ENCODE measurements around the gene PHIP. TPM values are rescaled to one million over a fixed set of nuclear protein-coding genes. Genes with fewer than 3 reads are reported as not detected.

The PHIP gene
- total and polyA plus RNA-seq, 2 experiments from 2014 or later: 48.0 to 65.4 TPM

DNA sequence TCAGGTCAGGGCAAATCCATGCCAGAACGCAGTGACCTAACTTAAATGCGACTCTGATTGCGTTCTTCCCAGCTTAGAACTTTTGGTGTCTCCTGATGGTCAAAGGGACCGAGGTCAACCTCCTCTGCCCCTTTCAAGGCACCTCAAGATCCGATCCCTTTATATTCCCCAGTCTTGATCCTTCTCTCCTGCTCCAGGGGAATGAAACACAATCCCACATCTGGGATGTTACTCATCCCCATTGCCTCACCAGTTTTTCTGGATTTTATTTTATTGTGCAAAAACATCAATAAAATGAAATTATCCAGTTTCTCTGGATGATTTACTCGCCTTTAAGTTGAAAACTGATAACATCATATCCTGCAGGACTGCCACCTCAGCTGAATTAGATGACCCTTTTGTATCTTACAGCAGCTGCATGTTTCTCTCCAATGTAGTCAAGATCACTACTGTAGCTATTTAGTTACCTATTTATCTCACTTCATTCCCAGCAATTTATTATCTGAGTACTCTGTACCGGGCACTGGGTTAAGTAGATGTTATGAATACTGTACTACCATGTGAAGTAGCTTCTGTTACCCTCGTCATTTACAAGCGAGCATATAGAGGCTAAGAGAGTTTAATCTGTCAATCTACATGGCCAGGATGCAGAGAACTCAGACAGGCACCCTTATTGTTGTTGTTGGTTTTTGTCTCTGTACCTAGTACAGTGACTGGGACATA, 166.7 kb downstream of the PHIP start:
- Mint-ChIP-seq H3K36me3 (ENCODE audit: low read depth) (no peaks in the 10 kb centered on the region), H3K4me1 (peaks cover 12% of the 10 kb centered on the region), H3K27me3 (ENCODE audit: insufficient read depth, low read depth, poor library complexity) (peaks cover 4% of the 10 kb centered on the region), H3K4me3 (peak overlapping the region; percentile 72), H3K27ac (no peak overlapping the region), H3K9me3 (peaks cover under 1% of the 10 kb centered on the region; the same call in 1 of the 3 replicates)
- peak; percentile 13; the same call in 2 of the 3 replicates for ATAC-seq
- no peaks in the 10 kb centered on the region for H4K20me1 ChIP-seq (replicated peaks; ENCODE audit: insufficient read depth)
- H3K79me2 ChIP-seq (replicated peaks; ENCODE audit: insufficient read depth): no peaks in the 10 kb centered on the region
- 0 out of 2 replicates have a peak, but pooled peaks cover 4% of the 10 kb centered on the region for H3F3A ChIP-seq (replicated peaks; ENCODE audit: low read depth)
- TF ChIP-seq, protein P1, sequence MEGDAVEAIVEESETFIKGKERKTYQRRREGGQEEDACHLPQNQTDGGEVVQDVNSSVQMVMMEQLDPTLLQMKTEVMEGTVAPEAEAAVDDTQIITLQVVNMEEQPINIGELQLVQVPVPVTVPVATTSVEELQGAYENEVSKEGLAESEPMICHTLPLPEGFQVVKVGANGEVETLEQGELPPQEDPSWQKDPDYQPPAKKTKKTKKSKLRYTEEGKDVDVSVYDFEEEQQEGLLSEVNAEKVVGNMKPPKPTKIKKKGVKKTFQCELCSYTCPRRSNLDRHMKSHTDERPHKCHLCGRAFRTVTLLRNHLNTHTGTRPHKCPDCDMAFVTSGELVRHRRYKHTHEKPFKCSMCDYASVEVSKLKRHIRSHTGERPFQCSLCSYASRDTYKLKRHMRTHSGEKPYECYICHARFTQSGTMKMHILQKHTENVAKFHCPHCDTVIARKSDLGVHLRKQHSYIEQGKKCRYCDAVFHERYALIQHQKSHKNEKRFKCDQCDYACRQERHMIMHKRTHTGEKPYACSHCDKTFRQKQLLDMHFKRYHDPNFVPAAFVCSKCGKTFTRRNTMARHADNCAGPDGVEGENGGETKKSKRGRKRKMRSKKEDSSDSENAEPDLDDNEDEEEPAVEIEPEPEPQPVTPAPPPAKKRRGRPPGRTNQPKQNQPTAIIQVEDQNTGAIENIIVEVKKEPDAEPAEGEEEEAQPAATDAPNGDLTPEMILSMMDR (conservative IDR thresholded peaks at IDR 0.05; ENCODE audit: low read depth in 2 of 2): no peak
- no peak for TF ChIP-seq STAT1 (IDR thresholded peaks at IDR 0.05; ENCODE audit: unreplicated experiment)
- TF ChIP-seq, protein P2, sequence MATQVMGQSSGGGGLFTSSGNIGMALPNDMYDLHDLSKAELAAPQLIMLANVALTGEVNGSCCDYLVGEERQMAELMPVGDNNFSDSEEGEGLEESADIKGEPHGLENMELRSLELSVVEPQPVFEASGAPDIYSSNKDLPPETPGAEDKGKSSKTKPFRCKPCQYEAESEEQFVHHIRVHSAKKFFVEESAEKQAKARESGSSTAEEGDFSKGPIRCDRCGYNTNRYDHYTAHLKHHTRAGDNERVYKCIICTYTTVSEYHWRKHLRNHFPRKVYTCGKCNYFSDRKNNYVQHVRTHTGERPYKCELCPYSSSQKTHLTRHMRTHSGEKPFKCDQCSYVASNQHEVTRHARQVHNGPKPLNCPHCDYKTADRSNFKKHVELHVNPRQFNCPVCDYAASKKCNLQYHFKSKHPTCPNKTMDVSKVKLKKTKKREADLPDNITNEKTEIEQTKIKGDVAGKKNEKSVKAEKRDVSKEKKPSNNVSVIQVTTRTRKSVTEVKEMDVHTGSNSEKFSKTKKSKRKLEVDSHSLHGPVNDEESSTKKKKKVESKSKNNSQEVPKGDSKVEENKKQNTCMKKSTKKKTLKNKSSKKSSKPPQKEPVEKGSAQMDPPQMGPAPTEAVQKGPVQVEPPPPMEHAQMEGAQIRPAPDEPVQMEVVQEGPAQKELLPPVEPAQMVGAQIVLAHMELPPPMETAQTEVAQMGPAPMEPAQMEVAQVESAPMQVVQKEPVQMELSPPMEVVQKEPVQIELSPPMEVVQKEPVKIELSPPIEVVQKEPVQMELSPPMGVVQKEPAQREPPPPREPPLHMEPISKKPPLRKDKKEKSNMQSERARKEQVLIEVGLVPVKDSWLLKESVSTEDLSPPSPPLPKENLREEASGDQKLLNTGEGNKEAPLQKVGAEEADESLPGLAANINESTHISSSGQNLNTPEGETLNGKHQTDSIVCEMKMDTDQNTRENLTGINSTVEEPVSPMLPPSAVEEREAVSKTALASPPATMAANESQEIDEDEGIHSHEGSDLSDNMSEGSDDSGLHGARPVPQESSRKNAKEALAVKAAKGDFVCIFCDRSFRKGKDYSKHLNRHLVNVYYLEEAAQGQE (IDR thresholded peaks at IDR 0.05; ENCODE audit: unreplicated experiment): no peak
- TF ChIP-seq, protein P3, sequence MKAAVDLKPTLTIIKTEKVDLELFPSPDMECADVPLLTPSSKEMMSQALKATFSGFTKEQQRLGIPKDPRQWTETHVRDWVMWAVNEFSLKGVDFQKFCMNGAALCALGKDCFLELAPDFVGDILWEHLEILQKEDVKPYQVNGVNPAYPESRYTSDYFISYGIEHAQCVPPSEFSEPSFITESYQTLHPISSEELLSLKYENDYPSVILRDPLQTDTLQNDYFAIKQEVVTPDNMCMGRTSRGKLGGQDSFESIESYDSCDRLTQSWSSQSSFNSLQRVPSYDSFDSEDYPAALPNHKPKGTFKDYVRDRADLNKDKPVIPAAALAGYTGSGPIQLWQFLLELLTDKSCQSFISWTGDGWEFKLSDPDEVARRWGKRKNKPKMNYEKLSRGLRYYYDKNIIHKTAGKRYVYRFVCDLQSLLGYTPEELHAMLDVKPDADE (IDR thresholded peaks at IDR 0.05): no peak
- H3K9me2 ChIP-seq (ENCODE audit: insufficient read depth): peaks cover 5% of the 10 kb centered on the region; the same call in 1 of the 2 replicates
- peak overlapping the region; percentile 95 for H2AFZ ChIP-seq
- peak overlapping the region; percentile 75 for H3K4me2 ChIP-seq
- peaks cover 4% of the 10 kb centered on the region; the same call in 1 of the 2 replicates for H3K4me1 ChIP-seq (ENCODE audit: insufficient read depth)
- H3K36me3 ChIP-seq (ENCODE audit: insufficient read depth): no peaks in the 10 kb centered on the region
- peaks cover 18% of the 10 kb centered on the region for H3K27me3 ChIP-seq (ENCODE audit: insufficient read depth)
- no peak for DNase-seq (ENCODE audit: low spot score)
- H3K27ac ChIP-seq (ENCODE audit: low read depth): no peak overlapping the region
- H3K4me3 ChIP-seq: peak overlapping the region; percentile 68

DNA sequence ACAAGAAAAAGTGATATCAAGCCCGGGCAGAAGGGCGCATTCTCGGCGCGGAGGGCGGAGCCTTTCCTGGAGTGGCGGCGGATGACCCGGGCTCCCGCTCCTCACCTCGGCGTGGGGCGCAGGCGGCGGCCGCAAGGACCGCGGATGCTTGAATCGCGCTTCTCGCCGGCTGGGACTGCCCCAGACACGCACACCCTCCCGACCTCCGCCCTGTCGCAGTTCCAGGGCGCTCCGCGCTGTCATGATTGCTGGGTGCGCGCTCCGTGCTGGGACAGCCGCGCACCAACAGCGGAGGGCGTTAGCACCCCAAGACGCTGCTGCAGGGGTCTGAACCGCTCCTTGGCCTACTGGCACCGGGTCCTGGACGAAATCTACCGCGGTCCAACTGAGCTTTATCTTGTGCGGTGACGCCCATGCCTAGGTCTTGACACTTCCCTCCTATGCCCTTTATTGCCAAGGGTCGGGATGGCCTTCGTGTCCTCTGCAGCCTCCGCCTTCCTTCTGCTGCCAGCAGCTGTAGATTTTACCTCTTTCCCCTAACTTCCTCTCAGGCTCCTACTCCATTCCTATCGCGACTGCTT, 167.4 kb downstream of the PHIP start:
- TF ChIP-seq, protein P1 (conservative IDR thresholded peaks at IDR 0.05; ENCODE audit: low read depth in 2 of 2): peak in 1 of 2 experiments; percentile 26; a peak in 1 of 4 replicates
- no peak for TF ChIP-seq EZH2 (IDR thresholded peaks at IDR 0.05; ENCODE audit: low read depth, unreplicated experiment)
- 0 out of 2 replicates have a peak, but pooled peaks cover 4% of the 10 kb centered on the region for H3F3A ChIP-seq (replicated peaks; ENCODE audit: low read depth)
- ATAC-seq: peak; percentile 98
- peaks cover 18% of the 10 kb centered on the region for H3K27me3 ChIP-seq (ENCODE audit: insufficient read depth)
- no peak overlapping the region for H3K27ac ChIP-seq (ENCODE audit: low read depth)
- H3K27ac Mint-ChIP-seq: no peak overlapping the region
- peak overlapping the region; percentile 75 for H3K4me2 ChIP-seq
- peaks cover 12% of the 10 kb centered on the region for H3K4me1 Mint-ChIP-seq
- peak overlapping the region; percentile 68 for H3K4me3 ChIP-seq
- no peaks in the 10 kb centered on the region for H3K36me3 ChIP-seq (ENCODE audit: insufficient read depth)
- H3K4me1 ChIP-seq (ENCODE audit: insufficient read depth): peaks cover 4% of the 10 kb centered on the region; the same call in 1 of the 2 replicates
- H3K9me2 ChIP-seq (ENCODE audit: insufficient read depth): peaks cover 3% of the 10 kb centered on the region; the same call in 1 of the 2 replicates
- peak overlapping the region; percentile 72 for H3K4me3 Mint-ChIP-seq
- peaks cover 4% of the 10 kb centered on the region for H3K27me3 Mint-ChIP-seq (ENCODE audit: insufficient read depth, low read depth, poor library complexity)
- peak overlapping the region; percentile 95 for H2AFZ ChIP-seq
- H3K9me3 Mint-ChIP-seq: no peaks in the 10 kb centered on the region
- peak; percentile 84 for DNase-seq (ENCODE audit: low spot score)
- H4K20me1 ChIP-seq (replicated peaks; ENCODE audit: insufficient read depth): no peaks in the 10 kb centered on the region
- H3K36me3 Mint-ChIP-seq (ENCODE audit: low read depth): no peaks in the 10 kb centered on the region
- H3K79me2 ChIP-seq (replicated peaks; ENCODE audit: insufficient read depth): no peaks in the 10 kb centered on the region
